Measurements from ENCODE around the gene NELL2. TPM values are rescaled to one million over a fixed set of nuclear protein-coding genes. Genes with fewer than 3 reads are reported as not detected.

Gene NELL2
- total RNA-seq, 1 experiment from 2014 or later: 0.80 TPM

- H3K4me3 ChIP-seq (ENCODE audit: low read length): no peak overlapping the region
- no peak overlapping the region for H3K27ac ChIP-seq (ENCODE audit: low read length)
- ATAC-seq (no peak), DNase-seq (no peak)
- H3K27me3 ChIP-seq (ENCODE audit: low read length): peaks cover 5% of the 10 kb centered on the region; the same call in 1 of the 2 replicates
- CTCF ChIA-PET: no interaction called here
- POLR2A ChIA-PET (ENCODE audit: unreplicated experiment): no interaction called here
- no peaks in the 10 kb centered on the region for H3K9me2 ChIP-seq (replicated peaks; ENCODE audit: low read length)
- no peaks in the 10 kb centered on the region for H3K4me1 ChIP-seq (ENCODE audit: insufficient read depth, low read length)
- H3K79me2 ChIP-seq (ENCODE audit: low read length): no peaks in the 10 kb centered on the region
- H2AFZ ChIP-seq (ENCODE audit: low read length): no peak overlapping the region
- H3K4me2 ChIP-seq (ENCODE audit: low read length): no peak overlapping the region
- intact Hi-C loops (cut with micrococcal nuclease): no loop called here
- no peaks in the 10 kb centered on the region for H3K9me3 ChIP-seq (ENCODE audit: low read length)
- no peaks in the 10 kb centered on the region for H3K36me3 ChIP-seq (ENCODE audit: low read depth, low read length)
- no peaks in the 10 kb centered on the region for H3F3A ChIP-seq (ENCODE audit: low read length, unreplicated experiment)
- no TSS peak for BruUV-seq (replicated peaks)
- TF ChIP-seq EZH2phosphoT487 (IDR thresholded peaks at IDR 0.05; ENCODE audit: borderline replicate concordance, low read length): no peak
- no peak for TF ChIP-seq EZH2 (IDR thresholded peaks at IDR 0.05; ENCODE audit: low read length, unreplicated experiment)
- TF ChIP-seq CTCF (conservative IDR thresholded peaks at IDR 0.05; ENCODE audit: low read depth, low read length): no peak
- H4K20me1 ChIP-seq (ENCODE audit: low read length): no peaks in the 10 kb centered on the region
- no peak overlapping the region for H3K9ac ChIP-seq (ENCODE audit: low read length)
Measured at GRCh38 chr12:44863867-44864266, 12.2 kb downstream of the NELL2 start.

- H3K79me2 ChIP-seq (ENCODE audit: low read length): no peaks in the 10 kb centered on the region
- no peaks in the 10 kb centered on the region for H3K9me3 ChIP-seq (ENCODE audit: low read length)
- no peaks in the 10 kb centered on the region for H4K20me1 ChIP-seq (ENCODE audit: low read length)
- POLR2A ChIA-PET (ENCODE audit: unreplicated experiment): no interaction called here
- no peak overlapping the region for H2AFZ ChIP-seq (ENCODE audit: low read length)
- H3K27ac ChIP-seq (ENCODE audit: low read length): no peak overlapping the region
- intact Hi-C loops (cut with micrococcal nuclease): no loop called here
- DNase-seq (no peak), ATAC-seq (no peak)
- H3K9me2 ChIP-seq (replicated peaks; ENCODE audit: low read length): no peaks in the 10 kb centered on the region
- CTCF ChIA-PET: no interaction called here
- peaks cover 26% of the 10 kb centered on the region for H3K27me3 ChIP-seq (ENCODE audit: low read length)
- no peak overlapping the region for H3K4me2 ChIP-seq (ENCODE audit: low read length)
- no peak overlapping the region for H3K9ac ChIP-seq (ENCODE audit: low read length)
- H3K36me3 ChIP-seq (ENCODE audit: low read depth, low read length): no peaks in the 10 kb centered on the region
- TF ChIP-seq EZH2 (IDR thresholded peaks at IDR 0.05; ENCODE audit: low read length, unreplicated experiment) (no peak), EZH2phosphoT487 (IDR thresholded peaks at IDR 0.05; ENCODE audit: borderline replicate concordance, low read length) (no peak), CTCF (conservative IDR thresholded peaks at IDR 0.05; ENCODE audit: low read depth, low read length) (no peak)
- no peaks in the 10 kb centered on the region for H3F3A ChIP-seq (ENCODE audit: low read length, unreplicated experiment)
- no TSS peak for BruUV-seq (replicated peaks)
- no peak overlapping the region for H3K4me3 ChIP-seq (ENCODE audit: low read length)
- H3K4me1 ChIP-seq (ENCODE audit: insufficient read depth, low read length): no peaks in the 10 kb centered on the region
Measured at GRCh38 chr12:44859998-44860689, 16.0 kb downstream of the NELL2 start.

- no peak for ATAC-seq
- no peaks in the 10 kb centered on the region for H3K9me2 ChIP-seq (replicated peaks; ENCODE audit: low read length)
- BruUV-seq (replicated peaks): no TSS peak
- intact Hi-C loops (cut with micrococcal nuclease): no loop called here
- ChIA-PET CTCF (no interaction called here), POLR2A (ENCODE audit: unreplicated experiment) (no interaction called here)
- H3K4me3 ChIP-seq (ENCODE audit: low read length): no peak overlapping the region
- no peak overlapping the region for H3K9ac ChIP-seq (ENCODE audit: low read length)
- no peak overlapping the region for H2AFZ ChIP-seq (ENCODE audit: low read length)
- H3K9me3 ChIP-seq (ENCODE audit: low read length): no peaks in the 10 kb centered on the region
- H3F3A ChIP-seq (ENCODE audit: low read length, unreplicated experiment): no peaks in the 10 kb centered on the region
- no peak overlapping the region for H3K27ac ChIP-seq (ENCODE audit: low read length)
- TF ChIP-seq EZH2phosphoT487 (IDR thresholded peaks at IDR 0.05; ENCODE audit: borderline replicate concordance, low read length) (no peak), CTCF (conservative IDR thresholded peaks at IDR 0.05; ENCODE audit: low read depth, low read length) (no peak), EZH2 (IDR thresholded peaks at IDR 0.05; ENCODE audit: low read length, unreplicated experiment) (no peak)
- no peaks in the 10 kb centered on the region for H3K4me1 ChIP-seq (ENCODE audit: insufficient read depth, low read length)
- H4K20me1 ChIP-seq (ENCODE audit: low read length): no peaks in the 10 kb centered on the region
- H3K27me3 ChIP-seq (ENCODE audit: low read length): peaks cover 29% of the 10 kb centered on the region
- H3K4me2 ChIP-seq (ENCODE audit: low read length): no peak overlapping the region
- H3K79me2 ChIP-seq (ENCODE audit: low read length): no peaks in the 10 kb centered on the region
- DNase-seq: no peak
- H3K36me3 ChIP-seq (ENCODE audit: low read depth, low read length): no peaks in the 10 kb centered on the region
Measured at GRCh38 chr12:44858226-44858855, 17.8 kb downstream of the NELL2 start.
